ENCODE data around the gene FKBP2.

FKBP2 gene

DNA sequence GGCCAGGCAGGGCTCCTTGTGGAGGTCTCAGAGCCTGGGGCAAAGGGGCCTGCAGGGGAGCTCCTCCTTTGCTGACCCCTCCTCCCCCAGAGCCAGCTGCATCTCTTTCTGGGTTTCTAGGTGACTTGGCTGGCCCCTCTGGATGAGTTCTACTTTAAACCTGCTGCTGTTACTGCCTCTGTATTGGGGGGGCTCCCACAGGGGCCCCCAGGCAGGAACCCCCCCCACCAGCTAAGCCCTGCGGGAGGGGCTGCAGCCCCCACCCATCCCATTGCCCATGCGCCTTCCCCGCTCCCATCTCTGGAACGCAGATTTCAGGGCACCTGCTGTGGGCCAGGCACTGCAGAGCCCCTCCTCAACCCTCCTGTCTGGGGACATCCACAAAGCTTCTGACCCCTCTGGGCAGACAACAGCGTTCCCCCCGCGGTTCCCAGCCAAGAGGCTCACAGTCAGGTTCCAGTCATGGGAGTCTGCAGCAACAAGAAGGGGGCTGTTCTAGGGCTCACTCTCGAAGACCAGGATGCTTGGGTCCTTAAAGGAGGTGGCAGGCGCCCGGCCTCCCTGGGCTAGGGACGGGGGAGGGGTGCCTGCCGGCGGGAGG lies 9.6 kb downstream of the FKBP2 start:
- no peak for FAIRE-seq

DNA sequence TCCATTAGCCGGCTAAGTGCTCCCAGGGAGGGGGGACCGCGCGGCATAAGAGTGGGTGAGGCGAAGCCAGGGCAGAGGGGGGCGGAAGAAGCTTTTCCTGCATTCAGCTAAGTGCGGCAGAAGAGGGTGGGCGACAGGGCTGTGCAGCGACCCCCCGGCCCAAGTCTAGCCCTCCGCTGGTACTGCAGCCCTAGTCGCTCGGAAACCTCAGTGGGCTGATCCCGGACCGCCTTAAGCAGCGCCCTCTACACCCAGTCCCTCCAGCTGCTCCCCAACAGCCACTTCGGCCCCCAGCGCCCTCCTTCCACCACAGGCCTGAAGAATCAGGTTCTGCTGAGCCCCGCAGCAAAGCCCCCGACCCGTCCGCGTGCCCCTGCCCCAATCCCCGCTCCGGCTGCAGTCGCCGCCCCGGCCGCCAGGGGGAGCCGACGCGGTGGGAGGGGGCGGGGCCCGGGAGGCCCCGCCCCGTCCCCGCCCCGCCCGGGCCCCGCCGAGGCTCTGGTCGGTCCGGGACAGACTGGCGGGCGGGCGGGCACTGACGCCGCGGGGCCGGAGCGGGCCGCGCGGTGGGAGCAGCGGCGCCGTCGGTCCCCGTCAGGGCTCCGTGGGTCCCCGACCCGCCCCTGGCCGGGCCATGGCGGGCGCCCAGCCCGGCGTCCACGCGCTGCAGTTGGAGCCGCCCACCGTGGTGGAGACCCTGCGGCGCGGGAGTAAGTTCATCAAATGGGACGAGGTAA lies 10.3 kb downstream of the FKBP2 start, which contains the start of gene PLCB3:
PLCB3 (plus strand) TSS at position 515 of the 737 bp plus-strand sequence; CDS start at position 635, 120 bp downstream.
- no peak for FAIRE-seq

GRCh38 chr11:64251753-64252002 lies 10.8 kb downstream of the FKBP2 start:
- no peak for FAIRE-seq

- FAIRE-seq: no peak
Measured at GRCh38 chr11:64252003-64252872, 11.3 kb downstream of the FKBP2 start.

DNA sequence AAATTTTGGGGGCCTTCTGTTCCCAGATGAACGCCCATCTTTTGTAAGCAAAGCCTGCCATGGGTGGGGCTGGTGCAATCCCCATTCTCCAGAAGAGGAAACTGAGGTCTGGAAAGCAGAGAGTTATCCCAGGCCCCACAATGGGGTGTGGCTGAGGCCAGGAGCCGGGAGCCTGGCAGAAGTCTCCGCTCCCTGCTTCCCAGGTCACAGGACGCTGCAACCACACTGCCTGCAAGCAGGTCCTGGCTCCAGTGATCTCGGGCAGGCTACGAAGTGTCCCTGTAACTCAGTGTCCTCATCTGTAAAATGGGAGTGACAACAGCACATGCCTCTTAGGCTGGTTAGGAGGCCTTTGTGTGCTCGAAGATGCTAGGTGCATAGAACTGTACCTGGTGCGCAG lies 12.1 kb downstream of the FKBP2 start:
- FAIRE-seq: no peak

DNA sequence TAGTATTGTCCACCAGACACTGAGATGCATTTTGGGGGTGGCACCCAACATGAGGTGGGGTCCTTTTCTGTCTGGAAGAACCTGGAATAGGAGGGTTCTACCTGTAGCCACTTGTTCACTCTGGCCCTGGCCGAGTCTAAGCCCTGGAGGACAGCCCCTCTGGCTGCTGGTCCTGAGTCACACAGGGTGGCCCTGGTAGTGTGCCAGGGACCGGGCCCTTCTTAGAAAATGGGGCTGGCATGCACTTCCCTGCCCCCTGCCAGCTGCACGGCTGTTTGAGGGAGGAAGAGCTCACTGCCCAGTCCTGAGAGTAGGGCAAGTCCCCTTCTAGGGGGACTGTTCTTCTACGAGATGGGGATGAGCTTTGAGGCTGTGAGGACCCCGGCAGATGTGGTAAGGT lies 12.6 kb downstream of the FKBP2 start:
- no peak for FAIRE-seq

DNA sequence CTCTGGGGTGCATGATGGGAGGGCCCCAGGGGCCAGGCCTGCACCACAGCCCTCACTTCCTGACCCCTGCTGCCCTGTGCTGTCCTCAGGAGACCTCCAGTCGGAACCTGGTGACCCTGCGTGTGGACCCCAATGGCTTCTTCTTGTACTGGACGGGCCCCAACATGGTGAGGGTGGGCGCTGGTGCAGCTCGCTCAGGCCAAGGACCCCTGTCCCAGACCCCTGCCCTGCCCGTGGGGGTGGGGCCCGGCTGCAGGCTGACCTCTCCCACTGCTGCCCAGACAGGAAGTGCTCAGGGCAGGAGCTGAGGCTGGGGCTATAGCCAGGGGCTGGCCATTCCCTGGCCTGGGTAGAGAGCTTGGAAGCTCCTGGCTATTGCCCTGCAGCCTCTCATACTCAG lies 13.4 kb downstream of the FKBP2 start:
- FAIRE-seq: no peak

DNA sequence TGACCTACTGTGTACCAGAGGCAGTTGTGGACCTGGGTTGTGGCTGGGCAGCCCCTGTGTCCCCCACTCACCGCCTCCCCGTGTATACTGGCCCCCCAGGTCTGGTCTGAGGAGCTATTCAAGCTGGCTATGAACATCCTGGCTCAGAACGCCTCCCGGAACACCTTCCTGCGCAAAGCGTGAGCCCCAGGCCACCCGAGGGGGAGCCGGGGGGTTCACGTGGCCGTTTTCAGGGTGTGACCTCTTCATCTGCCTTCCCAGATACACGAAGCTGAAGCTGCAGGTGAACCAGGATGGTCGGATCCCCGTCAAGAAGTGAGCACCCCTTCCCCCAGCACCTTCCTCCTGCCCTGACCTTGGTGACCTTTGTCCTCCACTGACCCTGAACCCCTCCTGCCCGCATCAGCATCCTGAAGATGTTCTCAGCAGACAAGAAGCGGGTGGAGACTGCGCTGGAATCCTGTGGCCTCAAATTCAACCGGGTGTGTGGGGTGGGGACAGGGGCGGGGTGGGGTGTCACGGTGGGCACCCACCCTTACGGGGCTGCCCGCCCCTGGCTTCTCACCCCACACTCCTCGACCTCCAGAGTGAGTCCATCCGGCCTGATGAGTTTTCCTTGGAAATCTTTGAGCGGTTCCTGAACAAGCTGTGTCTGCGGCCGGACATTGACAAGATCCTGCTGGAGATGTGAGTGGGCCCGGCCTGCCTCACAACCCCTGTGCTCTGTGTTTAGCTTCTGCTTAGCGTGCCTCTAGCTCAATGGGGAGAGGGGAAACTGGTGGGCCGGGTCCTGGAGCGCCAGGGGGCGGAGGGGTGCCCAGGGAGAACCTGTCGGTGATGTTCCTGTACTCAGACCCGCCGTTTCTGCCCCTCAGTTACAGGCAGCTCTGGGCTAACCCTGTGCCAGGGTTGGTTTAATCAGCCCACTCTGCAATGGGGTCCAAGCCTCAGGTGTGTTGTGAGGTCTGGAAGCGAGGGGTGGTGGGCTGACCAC lies 14.5 kb downstream of the FKBP2 start:
- FAIRE-seq: no peak

GRCh38 chr11:64256300-64256699 lies 15.4 kb downstream of the FKBP2 start:
- no peak for FAIRE-seq

DNA sequence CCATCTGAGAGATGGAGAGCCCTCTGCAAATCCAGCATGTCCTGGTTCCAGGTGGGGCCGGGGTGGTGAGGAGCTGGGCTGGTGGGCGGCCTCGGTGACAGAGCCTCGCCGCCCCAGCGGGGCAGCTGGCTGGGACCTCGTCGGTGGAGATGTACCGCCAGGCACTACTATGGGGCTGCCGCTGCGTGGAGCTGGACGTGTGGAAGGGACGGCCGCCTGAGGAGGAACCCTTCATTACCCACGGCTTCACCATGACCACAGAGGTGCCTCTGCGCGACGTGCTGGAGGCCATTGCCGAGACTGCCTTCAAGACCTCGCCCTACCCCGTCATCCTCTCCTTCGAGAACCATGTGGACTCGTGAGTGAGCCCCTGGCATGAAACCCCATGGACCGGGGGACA lies 17.5 kb downstream of the FKBP2 start:
- FAIRE-seq: no peak

- no peak for FAIRE-seq
Measured at GRCh38 chr11:64258946-64259532, 18.1 kb downstream of the FKBP2 start.

GRCh38 chr11:64259533-64260067 lies 18.7 kb downstream of the FKBP2 start:
- no peak for FAIRE-seq

- FAIRE-seq: no peak
Measured at GRCh38 chr11:64260147-64260708, 19.3 kb downstream of the FKBP2 start.

GRCh38 chr11:64261556-64262080 lies 20.7 kb downstream of the FKBP2 start:
- FAIRE-seq: no peak

- no peak for FAIRE-seq
Measured at GRCh38 chr11:64262271-64263002, 21.5 kb downstream of the FKBP2 start.

DNA sequence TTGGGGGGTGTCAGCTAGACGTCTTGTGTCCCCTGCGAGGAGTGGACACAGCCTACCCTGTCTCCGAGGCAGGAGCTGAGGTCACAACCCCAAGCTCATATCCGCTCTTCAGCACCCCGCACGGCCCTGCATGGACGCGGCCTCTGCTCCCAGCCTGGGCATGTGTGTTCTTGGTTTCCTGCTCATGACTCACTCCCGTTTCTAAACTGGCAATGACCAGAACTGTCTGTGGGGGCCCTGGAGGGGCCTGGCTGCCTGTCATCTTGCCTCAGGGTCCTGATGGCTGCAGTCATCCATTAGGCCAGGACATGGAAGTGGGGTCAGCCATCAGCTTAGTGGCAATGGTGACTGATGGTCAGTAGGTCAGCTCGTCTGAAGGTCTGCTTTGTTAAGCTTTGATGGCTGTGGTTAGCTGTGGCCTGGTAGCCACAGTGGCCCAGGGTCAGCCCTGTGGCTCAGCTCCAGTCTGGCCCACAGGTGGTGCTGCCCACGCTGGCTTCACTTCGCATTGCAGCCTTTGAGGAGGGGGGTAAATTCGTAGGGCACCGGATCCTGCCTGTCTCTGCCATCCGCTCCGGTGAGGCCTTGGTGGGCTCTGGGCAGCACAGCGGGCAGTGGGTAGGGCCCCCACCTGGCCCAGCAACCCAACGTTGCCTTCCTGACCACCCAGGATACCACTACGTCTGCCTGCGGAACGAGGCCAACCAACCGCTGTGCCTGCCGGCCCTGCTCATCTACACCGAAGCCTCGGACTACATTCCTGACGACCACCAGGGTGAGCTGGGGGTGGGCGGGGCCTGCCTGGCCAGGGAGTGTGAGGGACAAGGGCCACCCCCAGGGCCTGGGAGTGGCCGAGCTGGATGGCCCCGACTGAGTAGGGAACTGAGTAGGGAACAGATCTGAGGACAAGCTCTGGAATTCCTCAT lies 22.4 kb downstream of the FKBP2 start:
- no peak for FAIRE-seq

- FAIRE-seq: no peak
Measured at GRCh38 chr11:64263947-64264317, 23.0 kb downstream of the FKBP2 start.

- FAIRE-seq: no peak
Measured at GRCh38 chr11:64264371-64264852, 23.5 kb downstream of the FKBP2 start.

Measured in A204.1 (cell line).